IMR-90 (cell line): ENCODE measurements around the gene ACOX3. TPM values are rescaled to one million over a fixed set of nuclear protein-coding genes. Genes with fewer than 3 reads are reported as not detected.

Experiments
- ATAC-seq: fragments of 200-7000 bp; cut with Tn5 transposase; 2 replicates; pipeline ENCODE4 v1.9.1; 2020; ENCODE audit warnings: low read depth, mild to moderate bottlenecking, moderate library complexity
- BruUV-seq: library from RNA; stranded (reverse); fragments of 400-500 nt; replicated peaks from 2 replicates; lab custom pipeline; 2021; lab: Mats Ljungman, UMichigan
- CTCF ChIA-PET: fragments of 300-600 bp; formaldehyde crosslinking; extraction: SDS; loops from one replicate; lab custom pipeline; 2021; ENCODE audit warnings: antibody characterized with exemption; lab: Yijun Ruan, JAX
- POLR2A ChIA-PET: fragments of 300-600 bp; sonication (Branson Sonifier 250); formaldehyde crosslinking; loops from one replicate; lab custom pipeline; 2022; ENCODE audit warnings: antibody characterized with exemption; ENCODE audit not compliant: unreplicated experiment; lab: Charles Lee
- DNase-seq: peaks from one replicate; pipeline ENCODE4 v3.0.0; 2013
- H2AFZ ChIP-seq: replicated peaks from 2 replicates; pipeline ENCODE3; 2013; ENCODE audit warnings: low read length, mild to moderate bottlenecking; ENCODE audit not compliant: poor library complexity
- H2AK5ac ChIP-seq: 2 replicates; pipeline ENCODE4 v1.6.1; 2013; ENCODE audit warnings: low read depth, low read length, inconsistent platforms
- H2AK9ac ChIP-seq: replicated peaks from 2 replicates; pipeline ENCODE3; 2013; ENCODE audit warnings: mild to moderate bottlenecking, low read depth, low read length, moderate library complexity; ENCODE audit not compliant: poor library complexity
- H2BK120ac ChIP-seq: 2 replicates; pipeline ENCODE4 v1.6.1; 2013; ENCODE audit warnings: low read depth, low read length, inconsistent platforms
- H2BK15ac ChIP-seq: 3 replicates; pipeline ENCODE4 v1.6.1; 2013; ENCODE audit warnings: low read depth, low read length, inconsistent platforms
- H2BK20ac ChIP-seq: 2 replicates; pipeline ENCODE4 v1.6.1; 2013; ENCODE audit warnings: low read depth, mild to moderate bottlenecking, inconsistent platforms, low read length, moderate library complexity
- H2BK5ac ChIP-seq: 2 replicates; pipeline ENCODE4 v1.6.1; 2013; ENCODE audit warnings: mild to moderate bottlenecking, low read depth, low read length, inconsistent platforms; ENCODE audit not compliant: poor library complexity, severe bottlenecking
- H3K14ac ChIP-seq: replicated peaks from 2 replicates; pipeline ENCODE4 v1.6.1; 2013; ENCODE audit warnings: low read depth, low read length, inconsistent platforms
- H3K18ac ChIP-seq: 2 replicates; pipeline ENCODE4 v1.6.1; 2013; ENCODE audit warnings: low read depth, low read length, control low read depth
- H3K23ac ChIP-seq: 2 replicates; pipeline ENCODE4 v1.6.1; 2013; ENCODE audit warnings: low read depth, low read length, inconsistent platforms
- H3K27ac ChIP-seq: 2 replicates; pipeline ENCODE4 v1.5.1; 2013; ENCODE audit warnings: mild to moderate bottlenecking, control low read depth, low read length; ENCODE audit not compliant: insufficient read depth
- H3K27me3 ChIP-seq: 2 replicates; pipeline ENCODE4 v1.6.1; 2013; ENCODE audit warnings: low read length; ENCODE audit not compliant: control insufficient read depth, insufficient read depth
- H3K36me3 ChIP-seq: 2 replicates; pipeline ENCODE4 v1.6.1; 2013; ENCODE audit warnings: low read length, mixed read lengths; ENCODE audit not compliant: control insufficient read depth, insufficient read depth
- H3K4ac ChIP-seq: 2 replicates; pipeline ENCODE4 v1.6.1; 2013; ENCODE audit warnings: low read depth, low read length, inconsistent platforms
- H3K4me1 ChIP-seq: 2 replicates; pipeline ENCODE4 v1.6.1; 2013; ENCODE audit warnings: low read length, mixed read lengths; ENCODE audit not compliant: control insufficient read depth, insufficient read depth
- H3K4me2 ChIP-seq: 2 replicates; pipeline ENCODE4 v1.6.1; 2013; ENCODE audit warnings: low read depth, mild to moderate bottlenecking, control low read depth, low read length, moderate library complexity
- H3K4me3 ChIP-seq: 2 replicates; pipeline ENCODE4 v1.5.1; 2013; ENCODE audit warnings: low read depth, mild to moderate bottlenecking, control low read depth, low read length, moderate library complexity; ENCODE audit not compliant: insufficient read depth
- H3K56ac ChIP-seq: 2 replicates; pipeline ENCODE4 v1.6.1; 2013; ENCODE audit warnings: low read length, inconsistent platforms; ENCODE audit not compliant: insufficient read depth; ENCODE audit errors: extremely low read depth
- H3K79me1 ChIP-seq, 2 experiments: 2 replicates each; pipeline ENCODE4 v1.6.1; 2013; ENCODE audit warnings: low read length in 2 of 2, inconsistent platforms in 1 of 2, low read depth in 1 of 2
- H3K9ac ChIP-seq: 2 replicates; pipeline ENCODE4 v1.6.1; 2013; ENCODE audit warnings: low read depth, low read length, control low read depth
- H3K9me1 ChIP-seq: 2 replicates; pipeline ENCODE4 v1.6.1; 2013; ENCODE audit warnings: low read length, inconsistent platforms; ENCODE audit not compliant: insufficient read depth
- H3K9me3 ChIP-seq: 2 replicates; pipeline ENCODE4 v1.6.1; 2013; ENCODE audit warnings: low read length; ENCODE audit not compliant: control insufficient read depth, insufficient read depth
- H4K20me1 ChIP-seq: 2 replicates; pipeline ENCODE4 v1.6.1; 2013; ENCODE audit warnings: low read length, inconsistent platforms; ENCODE audit not compliant: insufficient read depth
- H4K5ac ChIP-seq: 2 replicates; pipeline ENCODE4 v1.6.1; 2013; ENCODE audit warnings: mild to moderate bottlenecking, low read depth, low read length, control low read depth
- H4K8ac ChIP-seq, 2 experiments: 2 replicates each; pipeline ENCODE4 v1.6.1; 2013; ENCODE audit warnings: low read depth in 2 of 2, low read length in 2 of 2, control low read depth in 1 of 2, inconsistent platforms in 1 of 2
- H4K91ac ChIP-seq: 2 replicates; pipeline ENCODE4 v1.6.1; 2013; ENCODE audit warnings: low read depth, low read length, inconsistent platforms; ENCODE audit not compliant: insufficient read depth
- BHLHE40 ChIP-seq: fragments of 150-350 bp; IDR thresholded peaks from 2 replicates; pipeline ENCODE4 v1.6.1; 2016; ENCODE audit warnings: mild to moderate bottlenecking, low read depth, low read length
- CEBPB ChIP-seq: IDR thresholded peaks from 2 replicates; pipeline ENCODE4 v1.6.1; 2012; ENCODE audit warnings: low read depth, low read length, improper control_type of control experiment
- CHD1 ChIP-seq: IDR thresholded peaks from 2 replicates; pipeline ENCODE4 v1.6.1; 2012; ENCODE audit warnings: low read depth, low read length, improper control_type of control experiment
- FOS ChIP-seq: fragments of 150-350 bp; IDR thresholded peaks from 2 replicates; pipeline ENCODE4 v1.6.1; 2016; ENCODE audit warnings: low read depth, low read length
- MAFK ChIP-seq: IDR thresholded peaks from 2 replicates; pipeline ENCODE4 v1.6.1; 2012; ENCODE audit warnings: low read depth, low read length, improper control_type of control experiment
- MAZ ChIP-seq: IDR thresholded peaks from 2 replicates; pipeline ENCODE4 v1.6.1; 2012; ENCODE audit warnings: low read depth, mild to moderate bottlenecking, low read length, improper control_type of control experiment, moderate library complexity, borderline replicate concordance
- MXI1 ChIP-seq: IDR thresholded peaks from 2 replicates; pipeline ENCODE4 v1.6.1; 2012; ENCODE audit warnings: low read depth, mild to moderate bottlenecking, low read length, moderate library complexity, borderline replicate concordance
- NFE2L2 ChIP-seq: fragments of 150-350 bp; IDR thresholded peaks from 2 replicates; pipeline ENCODE4 v1.6.1; 2016; ENCODE audit warnings: low read depth, mild to moderate bottlenecking, low read length
- POLR2A ChIP-seq: IDR thresholded peaks from 2 replicates; pipeline ENCODE4 v1.6.1; 2012; ENCODE audit warnings: mild to moderate bottlenecking, low read depth, low read length
- RAD21 ChIP-seq: IDR thresholded peaks from 2 replicates; pipeline ENCODE4 v1.6.1; 2012; ENCODE audit warnings: low read length, improper control_type of control experiment
- RCOR1 ChIP-seq: IDR thresholded peaks from 2 replicates; pipeline ENCODE4 v1.6.1; 2012; ENCODE audit warnings: mild to moderate bottlenecking, low read length, improper control_type of control experiment; ENCODE audit not compliant: insufficient replicate concordance
- RFX5 ChIP-seq: IDR thresholded peaks from 2 replicates; pipeline ENCODE4 v1.8.0; 2012; ENCODE audit warnings: low read depth, mild to moderate bottlenecking, low read length, moderate library complexity
- SMC3 ChIP-seq: fragments of 150-350 bp; IDR thresholded peaks from 2 replicates; pipeline ENCODE4 v1.6.1; 2016; ENCODE audit warnings: low read depth, mild to moderate bottlenecking, antibody characterized with exemption, low read length, moderate library complexity
- WGBS, 2 experiments: methylation state at CpG; one replicate each; pipeline versions ENCODE4 v1.1.5 to v1.1.7; 2013; ENCODE audit warnings: missing lambda C conversion rate in 2 of 2; ENCODE audit not compliant: insufficient read length in 1 of 2; ENCODE audit errors: extremely low coverage in 2 of 2; 5-methylcytosine and 5-hydroxymethylcytosine counted together
- dilution Hi-C: fragments of 300-500 bp; cut with HindIII; formaldehyde crosslinking; loops from one replicate; pipeline ENCODE4 v1.14.3; 2018; ENCODE audit warnings: low sequenced_read_pairs; ENCODE audit not compliant: unreplicated experiment
- in situ Hi-C: fragments of 300-500 bp; cut with MboI; formaldehyde crosslinking; loops from 3 replicates; pipeline ENCODE4 v1.14.3; 2019; ENCODE audit warnings: low sequenced_read_pairs, inconsistent platforms, mixed read lengths
- intact Hi-C: fragments of 100-400 bp; cut with micrococcal nuclease; formaldehyde crosslinking; loops from 2 replicates; pipeline ENCODE4 v1.10.0; 2022
- polyA plus RNA-seq, 3 experiments: library from polyadenylated mRNA; depleted of rRNA; stranded (reverse); fragments of >200 nt; gene quantifications; 2 replicates each; pipeline ENCODE4 v1.2.3, GENCODE V29; 2012; ENCODE audit warnings: low replicate concordance in 1 of 3
- total RNA-seq: library from RNA; depleted of rRNA; stranded (reverse); fragments of >200 nt; gene quantifications from 2 replicates; pipeline ENCODE4 v1.2.3, GENCODE V29; 2012
- TF ChIP-seq, protein P1 (sequence below): conservative IDR thresholded peaks from 2 replicates; pipeline ENCODE4 v1.5.1; 2012; ENCODE audit warnings: mild to moderate bottlenecking, low read depth, low read length, improper control_type of control experiment
- TF ChIP-seq, protein P2 (sequence below): fragments of 150-350 bp; IDR thresholded peaks from 2 replicates; pipeline ENCODE4 v1.6.1; 2016; ENCODE audit warnings: low read depth, mild to moderate bottlenecking, low read length, moderate library complexity, borderline replicate concordance
- TF ChIP-seq, protein P3 (sequence below): fragments of 150-350 bp; IDR thresholded peaks from 2 replicates; pipeline ENCODE4 v1.6.1; 2017; ENCODE audit warnings: mild to moderate bottlenecking, antibody characterized with exemption, low read length, low read depth

Gene ACOX3
- total and polyA plus RNA-seq, 2 of the 4 experiments (the other 2 are of a cell fraction), result 15.2 to 25.8 TPM

DNA sequence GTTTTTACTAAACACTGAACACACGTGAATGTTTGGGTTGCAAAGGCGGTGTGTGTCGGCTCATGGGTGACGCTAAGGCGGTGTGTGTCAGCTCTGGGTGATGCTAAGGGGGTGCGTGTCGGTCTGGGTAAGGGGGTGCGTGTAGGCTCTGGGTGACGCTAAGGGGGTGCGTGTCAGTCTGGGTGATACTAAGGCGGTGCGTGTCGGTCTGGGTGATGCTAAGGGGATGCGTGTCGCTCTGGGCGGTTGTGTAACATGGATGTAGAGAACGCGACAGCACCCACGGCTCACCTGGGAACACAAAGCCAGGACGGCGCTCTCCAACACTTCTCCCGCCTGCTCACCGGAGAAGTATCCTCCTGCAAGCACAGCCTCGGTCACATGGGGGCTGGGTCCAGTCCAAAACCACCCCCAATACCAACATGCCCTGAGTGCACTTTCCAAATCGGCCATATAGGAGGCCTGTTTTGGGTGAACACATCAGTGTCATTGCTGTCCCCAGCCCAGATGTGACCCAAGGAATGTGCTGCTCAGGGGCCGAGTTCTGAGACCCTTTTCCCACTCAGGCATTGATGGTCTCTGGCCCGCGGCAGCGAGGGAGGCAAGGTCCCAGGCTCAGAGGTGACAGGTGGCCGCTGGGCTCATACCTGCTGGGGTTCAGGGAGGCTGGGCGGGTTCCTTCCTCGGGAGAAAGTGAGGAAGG lies 67.1 kb downstream of the ACOX3 start:
- dilution Hi-C loops (no loop called here), intact Hi-C loops (no loop called here), in situ Hi-C loops (no loop called here)
- Histone ChIP-seq H3K79me1 (no peaks in the 10 kb centered on the region), H2BK15ac (no peak overlapping the region), H4K8ac (no peak overlapping the region), H3K4ac (no peak overlapping the region), H2AK9ac (no peak overlapping the region), H3K4me2 (no peak overlapping the region), H2BK20ac (no peak overlapping the region), H4K91ac (no peak overlapping the region), H3K4me1 (no peaks in the 10 kb centered on the region), H2BK5ac (no peak overlapping the region), H2AK5ac (no peak overlapping the region), H2BK120ac (no peak overlapping the region), H3K14ac (no peak overlapping the region), H3K4me3 (no peak overlapping the region), H3K56ac (no peak overlapping the region), H3K18ac (no peak overlapping the region), H4K20me1 (no peaks in the 10 kb centered on the region; the same call in 1 of the 2 replicates), H3K9ac (no peak overlapping the region), H3K9me3 (no peaks in the 10 kb centered on the region), H4K5ac (no peak overlapping the region), H3K23ac (no peak overlapping the region), H3K27me3 (no peaks in the 10 kb centered on the region), H3K27ac (no peak overlapping the region), H2AFZ (peak overlapping the region; percentile 51), H3K36me3 (peaks cover 10% of the 10 kb centered on the region; the same call in 1 of the 2 replicates), H3K9me1 (no peaks in the 10 kb centered on the region)
- WGBS, 2 experiments, result 100% methylated on average over 10 of the region's 32 CpGs; no CpG with 5 or more reads in 1 of the 2 experiments
- no peak for ATAC-seq
- TF ChIP-seq CEBPB (no peak), POLR2A (no peak), NFE2L2 (no peak), MAFK (no peak), MXI1 (no peak), MAZ (no peak), BHLHE40 (no peak), RAD21 (no peak), CHD1 (no peak), RCOR1 (no peak), SMC3 (no peak), RFX5 (no peak), FOS (no peak)
- TF ChIP-seq, protein P1, sequence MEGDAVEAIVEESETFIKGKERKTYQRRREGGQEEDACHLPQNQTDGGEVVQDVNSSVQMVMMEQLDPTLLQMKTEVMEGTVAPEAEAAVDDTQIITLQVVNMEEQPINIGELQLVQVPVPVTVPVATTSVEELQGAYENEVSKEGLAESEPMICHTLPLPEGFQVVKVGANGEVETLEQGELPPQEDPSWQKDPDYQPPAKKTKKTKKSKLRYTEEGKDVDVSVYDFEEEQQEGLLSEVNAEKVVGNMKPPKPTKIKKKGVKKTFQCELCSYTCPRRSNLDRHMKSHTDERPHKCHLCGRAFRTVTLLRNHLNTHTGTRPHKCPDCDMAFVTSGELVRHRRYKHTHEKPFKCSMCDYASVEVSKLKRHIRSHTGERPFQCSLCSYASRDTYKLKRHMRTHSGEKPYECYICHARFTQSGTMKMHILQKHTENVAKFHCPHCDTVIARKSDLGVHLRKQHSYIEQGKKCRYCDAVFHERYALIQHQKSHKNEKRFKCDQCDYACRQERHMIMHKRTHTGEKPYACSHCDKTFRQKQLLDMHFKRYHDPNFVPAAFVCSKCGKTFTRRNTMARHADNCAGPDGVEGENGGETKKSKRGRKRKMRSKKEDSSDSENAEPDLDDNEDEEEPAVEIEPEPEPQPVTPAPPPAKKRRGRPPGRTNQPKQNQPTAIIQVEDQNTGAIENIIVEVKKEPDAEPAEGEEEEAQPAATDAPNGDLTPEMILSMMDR, result no peak
- TF ChIP-seq, protein P2, sequence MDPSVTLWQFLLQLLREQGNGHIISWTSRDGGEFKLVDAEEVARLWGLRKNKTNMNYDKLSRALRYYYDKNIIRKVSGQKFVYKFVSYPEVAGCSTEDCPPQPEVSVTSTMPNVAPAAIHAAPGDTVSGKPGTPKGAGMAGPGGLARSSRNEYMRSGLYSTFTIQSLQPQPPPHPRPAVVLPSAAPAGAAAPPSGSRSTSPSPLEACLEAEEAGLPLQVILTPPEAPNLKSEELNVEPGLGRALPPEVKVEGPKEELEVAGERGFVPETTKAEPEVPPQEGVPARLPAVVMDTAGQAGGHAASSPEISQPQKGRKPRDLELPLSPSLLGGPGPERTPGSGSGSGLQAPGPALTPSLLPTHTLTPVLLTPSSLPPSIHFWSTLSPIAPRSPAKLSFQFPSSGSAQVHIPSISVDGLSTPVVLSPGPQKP, result no peak
- TF ChIP-seq, protein P3, sequence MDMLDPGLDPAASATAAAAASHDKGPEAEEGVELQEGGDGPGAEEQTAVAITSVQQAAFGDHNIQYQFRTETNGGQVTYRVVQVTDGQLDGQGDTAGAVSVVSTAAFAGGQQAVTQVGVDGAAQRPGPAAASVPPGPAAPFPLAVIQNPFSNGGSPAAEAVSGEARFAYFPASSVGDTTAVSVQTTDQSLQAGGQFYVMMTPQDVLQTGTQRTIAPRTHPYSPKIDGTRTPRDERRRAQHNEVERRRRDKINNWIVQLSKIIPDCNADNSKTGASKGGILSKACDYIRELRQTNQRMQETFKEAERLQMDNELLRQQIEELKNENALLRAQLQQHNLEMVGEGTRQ, result no peak
- DNase-seq, result no peak
- CTCF ChIA-PET, result no interaction called here
- BruUV-seq, result no TSS peak
- POLR2A ChIA-PET, result no interaction called here
